CD14-positive monocyte (primary cell): ENCODE results near the gene CRMP1. TPM values are rescaled to one million over a fixed set of nuclear protein-coding genes. Genes with fewer than 3 reads are reported as not detected.

ENCODE experiments used
- DNase-seq, 3 donors: peaks; one replicate each; pipeline ENCODE4 v3.0.0-alpha.2; 2011 to 2022
- H2AFZ ChIP-seq: 2 replicates; pipeline ENCODE4 v1.6.0; 2012; ENCODE audit warnings: mild to moderate bottlenecking, low read depth, low read length, inconsistent platforms; ENCODE audit not compliant: insufficient read depth, poor library complexity, severe bottlenecking
- H3K27ac ChIP-seq, 2 donors: 1 replicate in 1 of 2; 2 replicates in 1 of 2; pipeline ENCODE4 v1.5.1; 2012 to 2013; ENCODE audit warnings: low read length in 2 of 2, control low read depth in 1 of 2, inconsistent platforms in 1 of 2, low read depth in 1 of 2, mild to moderate bottlenecking in 1 of 2
- H3K27me3 ChIP-seq, 2 donors: one replicate each; pipeline versions ENCODE4 v1.6.0 to v1.6.1; 2011 to 2013; ENCODE audit warnings: low read length in 2 of 2; ENCODE audit not compliant: control insufficient read depth in 2 of 2, insufficient read depth in 2 of 2
- H3K36me3 ChIP-seq, 2 donors: replicated peaks in 1 of 2; 1 replicate in 1 of 2; 2 replicates in 1 of 2; pipeline versions ENCODE4 v1.5.1 to v1.6.1; 2012 to 2013; ENCODE audit warnings: low read length in 2 of 2, control low read depth in 1 of 2, inconsistent platforms in 1 of 2, mild to moderate bottlenecking in 1 of 2; ENCODE audit not compliant: insufficient read depth in 2 of 2, control insufficient read depth in 1 of 2
- H3K4me1 ChIP-seq, 2 donors: 1 replicate in 1 of 2; 2 replicates in 1 of 2; pipeline versions ENCODE4 v1.5.1 to v1.6.1; 2012 to 2013; ENCODE audit warnings: low read length in 2 of 2, control low read depth in 1 of 2, inconsistent platforms in 1 of 2, mild to moderate bottlenecking in 1 of 2, moderate library complexity in 1 of 2; ENCODE audit not compliant: insufficient read depth in 2 of 2, control insufficient read depth in 1 of 2
- H3K4me2 ChIP-seq: replicated peaks from 2 replicates; pipeline ENCODE3; 2012; ENCODE audit warnings: low read length, moderate library complexity, mild to moderate bottlenecking; ENCODE audit not compliant: poor library complexity, severe bottlenecking; ENCODE audit errors: extremely low read depth
- H3K4me3 ChIP-seq, 3 experiments: fragments of 200-600 bp in 1 of 3; sonication (generic) in 1 of 3; replicated peaks in 1 of 3; 1 replicate in 2 of 3; 2 replicates in 1 of 3; pipeline ENCODE4 v1.5.1; 2011 to 2013; ENCODE audit warnings: low read length in 3 of 3, mild to moderate bottlenecking in 3 of 3, control low read depth in 2 of 3, low read depth in 2 of 3, inconsistent platforms in 1 of 3, moderate library complexity in 1 of 3
- H3K79me2 ChIP-seq: 2 replicates; pipeline ENCODE4 v1.6.0; 2012; ENCODE audit warnings: mild to moderate bottlenecking, control low read depth, inconsistent platforms, low read length, moderate library complexity; ENCODE audit not compliant: insufficient read depth
- H3K9ac ChIP-seq: 2 replicates; pipeline ENCODE4 v1.6.0; 2017; ENCODE audit warnings: low read length, mild to moderate bottlenecking; ENCODE audit not compliant: insufficient read depth, poor library complexity, severe bottlenecking
- H3K9me3 ChIP-seq, 2 donors: replicated peaks in 1 of 2; 1 replicate in 1 of 2; 2 replicates in 1 of 2; pipeline versions ENCODE4 v1.5.1 to v1.6.1; 2012 to 2013; ENCODE audit warnings: low read length in 2 of 2, control low read depth in 1 of 2; ENCODE audit not compliant: control insufficient read depth in 1 of 2, insufficient read depth in 1 of 2
- H4K20me1 ChIP-seq: 2 replicates; pipeline ENCODE4 v1.6.0; 2012; ENCODE audit warnings: mild to moderate bottlenecking, low read length, control low read depth, moderate library complexity; ENCODE audit not compliant: insufficient read depth
- H3K27ac Mint-ChIP-seq, 7 donors: one replicate each; pipeline ENCODE4 v1.8.0; 2020; ENCODE audit warnings: mild to moderate bottlenecking in 7 of 7, mixed read lengths in 7 of 7, moderate library complexity in 6 of 7, inconsistent platforms in 2 of 7
- H3K27me3 Mint-ChIP-seq, 3 donors: one replicate each; pipeline ENCODE4 v1.8.0; 2021 to 2022; ENCODE audit warnings: low read depth in 3 of 3, mild to moderate bottlenecking in 3 of 3, mixed read lengths in 3 of 3, moderate library complexity in 3 of 3, inconsistent platforms in 1 of 3
- H3K36me3 Mint-ChIP-seq, 2 donors: one replicate each; pipeline ENCODE4 v1.8.0; 2020; ENCODE audit warnings: mixed read lengths in 2 of 2, inconsistent platforms in 1 of 2, mild to moderate bottlenecking in 1 of 2
- H3K4me1 Mint-ChIP-seq: one replicate; pipeline ENCODE4 v1.8.0; 2020; ENCODE audit warnings: mild to moderate bottlenecking, mixed read lengths
- H3K4me3 Mint-ChIP-seq, 2 donors: one replicate each; pipeline ENCODE4 v1.8.0; 2020; ENCODE audit warnings: mild to moderate bottlenecking in 2 of 2, mixed read lengths in 2 of 2, moderate library complexity in 1 of 2
- H3K9me3 Mint-ChIP-seq, 7 donors: one replicate each; pipeline ENCODE4 v1.8.0; 2020 to 2022; ENCODE audit warnings: mixed read lengths in 7 of 7, mild to moderate bottlenecking in 6 of 7, moderate library complexity in 6 of 7, inconsistent platforms in 2 of 7
- CTCF ChIP-seq: fragments of 200-600 bp; IDR thresholded peaks from one replicate; pipeline ENCODE4 v1.8.0; 2022; ENCODE audit warnings: antibody characterized with exemption, mild to moderate bottlenecking
- WGBS: methylation state at CpG from one replicate; pipeline ENCODE4 v1.1.5; 2013; ENCODE audit warnings: missing lambda C conversion rate; ENCODE audit not compliant: insufficient coverage; 5-methylcytosine and 5-hydroxymethylcytosine counted together
- intact Hi-C, 2 donors: fragments of 100-400 bp; cut with micrococcal nuclease; formaldehyde crosslinking; loops; one replicate each; pipeline versions ENCODE4 v1.15.0 to v1.15.1; 2023
- polyA plus RNA-seq, 3 donors: library from polyadenylated mRNA; depleted of rRNA in 1 of 3; unstranded in 2 of 3; stranded (reverse) in 1 of 3; fragments of 300-500 nt in 2 of 3; fragments of >200 nt in 1 of 3; fragmentation: Illumina TruSeq in 2 of 3; gene quantifications; 1 replicate in 2 of 3; 2 replicates in 1 of 3; pipeline ENCODE4 v1.2.3, GENCODE V29; 2012 to 2021

CRMP1 gene
- polyA plus RNA-seq, 3 donors, result not detected

DNA sequence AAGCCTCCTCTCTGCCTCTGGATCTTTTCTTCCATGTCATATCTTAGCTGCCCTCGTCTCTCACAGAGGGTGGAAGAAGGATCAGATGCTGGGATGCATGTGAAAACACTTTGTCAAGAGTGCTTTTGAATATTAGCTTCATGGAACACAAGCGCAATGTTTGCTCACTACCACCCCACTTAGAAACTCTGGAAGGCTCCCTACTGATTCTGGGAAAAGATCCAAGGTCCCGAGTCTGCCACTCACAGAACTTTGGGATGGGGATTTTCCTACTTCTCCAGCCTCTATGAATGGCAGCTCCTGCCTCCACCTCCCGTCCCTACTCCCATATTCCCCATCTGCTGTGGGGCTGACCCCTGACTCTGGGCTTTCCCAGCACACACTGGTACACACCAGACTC is 40.2 kb upstream of the CRMP1 start:
- 100% methylated on average over 1 of the region's 4 CpGs for WGBS
- Histone ChIP-seq H3K4me1 (no peaks in the 10 kb centered on the region), H2AFZ (no peak overlapping the region), H3K4me3 (no peak overlapping the region), H3K36me3 (no peaks in the 10 kb centered on the region), H3K79me2 (no peaks in the 10 kb centered on the region), H3K9ac (no peak overlapping the region), H3K27me3 (no peaks in the 10 kb centered on the region), H3K9me3 (no peaks in the 10 kb centered on the region), H3K4me2 (no peak overlapping the region), H4K20me1 (no peaks in the 10 kb centered on the region), H3K27ac (no peak overlapping the region)
- DNase-seq, result no peak
- peaks cover 0 to 2% (median 0%) of the 10 kb centered on the region in 7 donors for H3K9me3 Mint-ChIP-seq
- H3K36me3 Mint-ChIP-seq, result no peaks in the 10 kb centered on the region
- H3K4me3 Mint-ChIP-seq, result no peak overlapping the region
- peaks cover 6 to 9% (median 8%) of the 10 kb centered on the region in 3 donors for H3K27me3 Mint-ChIP-seq
- H3K27ac Mint-ChIP-seq, result peak overlapping the region in 1 of 7 donors; percentile 64
- H3K4me1 Mint-ChIP-seq, result no peaks in the 10 kb centered on the region
- intact Hi-C loops, result no loop called here
- no peak for TF ChIP-seq CTCF

DNA sequence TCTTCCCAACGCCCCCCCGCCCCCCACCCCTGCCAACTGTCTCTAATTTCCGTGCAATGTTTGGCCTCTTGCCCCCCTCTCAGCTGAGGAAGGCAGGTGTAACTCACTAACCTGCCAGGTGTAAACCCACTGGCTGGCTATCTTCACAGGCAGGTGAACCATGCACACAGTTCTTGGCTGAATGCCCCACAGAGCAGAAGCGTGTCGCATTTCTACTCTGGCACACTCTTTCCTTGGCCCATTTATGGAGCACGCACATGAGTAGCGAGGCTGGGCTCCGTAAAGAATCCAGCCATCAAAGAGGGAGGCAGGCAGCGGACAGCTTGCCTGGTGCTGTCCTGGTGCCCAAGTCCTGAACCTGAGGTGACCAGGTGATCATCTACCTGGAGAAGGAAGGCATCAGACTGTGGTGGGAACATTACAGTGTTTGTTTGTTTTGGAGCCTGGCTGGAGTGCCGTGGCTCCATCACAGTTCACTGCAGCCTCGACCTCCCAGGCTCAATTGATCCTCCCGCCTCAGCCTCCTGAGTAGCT is 39.2 kb upstream of the CRMP1 start:
- Histone ChIP-seq H3K9ac (no peak overlapping the region), H3K79me2 (no peaks in the 10 kb centered on the region), H3K36me3 (no peaks in the 10 kb centered on the region), H3K9me3 (no peaks in the 10 kb centered on the region), H4K20me1 (no peaks in the 10 kb centered on the region), H3K4me1 (no peaks in the 10 kb centered on the region), H2AFZ (no peak overlapping the region), H3K27ac (no peak overlapping the region), H3K4me3 (no peak overlapping the region), H3K27me3 (no peaks in the 10 kb centered on the region), H3K4me2 (no peak overlapping the region)
- Mint-ChIP-seq H3K9me3 (peaks cover 0 to 2% (median 0%) of the 10 kb centered on the region in 7 donors), H3K27ac (no peak overlapping the region), H3K4me3 (no peak overlapping the region), H3K27me3 (peaks cover 9 to 10% (median 10%) of the 10 kb centered on the region in 3 donors), H3K36me3 (no peaks in the 10 kb centered on the region), H3K4me1 (no peaks in the 10 kb centered on the region)
- TF ChIP-seq CTCF, result no peak
- no peak for DNase-seq
- intact Hi-C loops, result no loop called here
- 78% methylated on average over 9 of the region's 12 CpGs for WGBS
